Lower leg skin (tissue), 4 donors: ENCODE data around the gene LIME1. TPM values are rescaled to one million over a fixed set of nuclear protein-coding genes. Genes with fewer than 3 reads are reported as not detected.

Experiments used
- DNase-seq, 2 donors: peaks; one replicate each; pipeline ENCODE4 v3.0.0-alpha.2; 2019; ENCODE audit warnings: low spot score in 2 of 2
- H3K4me3 ChIP-seq: fragments of 200-600 bp; sonication (generic); 2 replicates; pipeline ENCODE4 v1.5.1; 2017; ENCODE audit warnings: mild to moderate bottlenecking, low read depth; ENCODE audit not compliant: poor library complexity, severe bottlenecking
- POLR2A ChIP-seq, 2 donors: fragments of 450-650 bp; IDR thresholded peaks; one replicate each; pipeline ENCODE4 v1.6.1; 2016 to 2017; ENCODE audit warnings: antibody characterized with exemption in 2 of 2, mild to moderate bottlenecking in 1 of 2, moderate library complexity in 1 of 2
- WGBS, 2 donors: methylation state at CpG; one replicate each; pipeline ENCODE4 v1.1.5; 2018; 5-methylcytosine and 5-hydroxymethylcytosine counted together
- intact Hi-C: fragments of 100-400 bp; cut with DNase I; formaldehyde crosslinking; loops from one replicate; pipeline ENCODE4 v1.15.0; 2023; ENCODE audit warnings: low total_unique reads
- total RNA-seq, 4 donors: library from RNA; depleted of rRNA; stranded (reverse); fragments of >200 nt; gene quantifications; one replicate each; pipeline ENCODE4 v1.1.0, GENCODE V29; 2016
- TF ChIP-seq, protein P1 (sequence below), 3 donors: fragments of 450-650 bp; IDR thresholded peaks; one replicate each; pipeline ENCODE4 v1.5.1; 2016; ENCODE audit warnings: antibody characterized with exemption in 3 of 3, mild to moderate bottlenecking in 3 of 3, moderate library complexity in 2 of 3

The LIME1 gene
- total RNA-seq, 4 donors from 2014 or later: 17.8 to 26.3 (median 21.8) TPM

DNA sequence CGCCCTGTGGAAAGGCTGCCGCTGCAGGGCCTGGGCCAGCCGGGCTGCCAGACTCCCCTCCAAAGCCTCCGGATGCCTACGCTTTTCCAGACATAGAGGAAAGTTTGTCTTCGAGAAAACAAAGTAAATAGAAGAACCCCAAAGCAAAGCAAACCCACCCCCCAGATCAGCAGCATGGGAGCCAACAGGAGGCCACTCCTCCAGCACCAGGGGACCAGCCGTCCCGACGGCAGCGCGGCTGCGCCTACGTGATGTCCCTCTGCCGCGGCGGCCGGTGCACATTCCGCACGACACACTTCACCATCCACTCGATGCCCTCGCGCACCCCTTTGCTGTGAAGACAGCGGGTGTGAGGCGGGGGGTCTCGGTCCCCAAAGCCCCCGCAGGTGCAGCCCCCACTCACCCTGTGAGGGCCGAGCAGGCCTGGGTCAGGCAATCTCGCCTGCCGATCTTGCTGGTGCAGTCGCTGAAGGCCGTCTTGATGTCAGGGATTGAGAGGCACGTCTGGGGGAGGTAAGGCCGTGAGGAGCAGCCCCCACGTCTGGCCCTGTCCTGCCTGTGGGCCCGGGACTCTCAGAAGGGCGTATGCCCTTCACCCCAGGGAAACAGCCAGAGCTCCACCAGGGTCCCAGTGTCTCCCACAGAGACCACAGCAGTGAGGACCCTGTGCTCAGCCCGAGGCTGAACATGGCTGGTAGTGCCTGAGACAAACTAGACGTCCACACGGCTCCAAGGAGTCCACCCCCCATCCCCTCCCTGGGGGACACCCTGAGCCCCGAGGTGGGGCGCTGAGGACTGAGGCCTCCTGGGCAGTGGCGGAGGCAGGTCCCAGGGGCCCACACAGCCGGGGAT, 36.0 kb upstream of the LIME1 start:
- no peak overlapping the region for H3K4me3 ChIP-seq
- WGBS, 2 donors: 86 to 90% methylated on average over 23 to 41 of the region's 43 CpGs
- intact Hi-C loops: no loop called here
- no peak for TF ChIP-seq POLR2A (IDR thresholded peaks at IDR 0.05)
- TF ChIP-seq, protein P1, sequence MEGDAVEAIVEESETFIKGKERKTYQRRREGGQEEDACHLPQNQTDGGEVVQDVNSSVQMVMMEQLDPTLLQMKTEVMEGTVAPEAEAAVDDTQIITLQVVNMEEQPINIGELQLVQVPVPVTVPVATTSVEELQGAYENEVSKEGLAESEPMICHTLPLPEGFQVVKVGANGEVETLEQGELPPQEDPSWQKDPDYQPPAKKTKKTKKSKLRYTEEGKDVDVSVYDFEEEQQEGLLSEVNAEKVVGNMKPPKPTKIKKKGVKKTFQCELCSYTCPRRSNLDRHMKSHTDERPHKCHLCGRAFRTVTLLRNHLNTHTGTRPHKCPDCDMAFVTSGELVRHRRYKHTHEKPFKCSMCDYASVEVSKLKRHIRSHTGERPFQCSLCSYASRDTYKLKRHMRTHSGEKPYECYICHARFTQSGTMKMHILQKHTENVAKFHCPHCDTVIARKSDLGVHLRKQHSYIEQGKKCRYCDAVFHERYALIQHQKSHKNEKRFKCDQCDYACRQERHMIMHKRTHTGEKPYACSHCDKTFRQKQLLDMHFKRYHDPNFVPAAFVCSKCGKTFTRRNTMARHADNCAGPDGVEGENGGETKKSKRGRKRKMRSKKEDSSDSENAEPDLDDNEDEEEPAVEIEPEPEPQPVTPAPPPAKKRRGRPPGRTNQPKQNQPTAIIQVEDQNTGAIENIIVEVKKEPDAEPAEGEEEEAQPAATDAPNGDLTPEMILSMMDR (IDR thresholded peaks at IDR 0.05): no peak
- no peak for DNase-seq

DNA sequence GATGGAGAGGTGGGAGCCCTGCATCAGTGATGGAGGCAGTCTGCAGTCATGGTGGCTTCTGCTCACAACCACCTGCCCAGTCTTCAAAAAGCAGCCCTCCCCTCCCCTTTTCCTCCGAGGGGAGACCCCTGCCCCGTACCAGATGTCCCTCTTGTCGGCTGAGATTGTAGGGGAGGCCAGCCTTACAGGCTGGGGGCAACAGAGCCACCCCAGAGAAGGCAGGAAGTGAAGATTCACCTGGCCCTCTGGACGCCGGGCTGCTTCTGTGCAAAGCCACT, 35.5 kb upstream of the LIME1 start:
- H3K4me3 ChIP-seq: no peak overlapping the region
- TF ChIP-seq POLR2A (IDR thresholded peaks at IDR 0.05): no peak
- TF ChIP-seq, protein P1 (IDR thresholded peaks at IDR 0.05): no peak
- intact Hi-C loops: no loop called here
- WGBS, 2 donors: 72 to 84% methylated on average over 4 to 5 of the region's 5 CpGs
- DNase-seq: no peak

DNA sequence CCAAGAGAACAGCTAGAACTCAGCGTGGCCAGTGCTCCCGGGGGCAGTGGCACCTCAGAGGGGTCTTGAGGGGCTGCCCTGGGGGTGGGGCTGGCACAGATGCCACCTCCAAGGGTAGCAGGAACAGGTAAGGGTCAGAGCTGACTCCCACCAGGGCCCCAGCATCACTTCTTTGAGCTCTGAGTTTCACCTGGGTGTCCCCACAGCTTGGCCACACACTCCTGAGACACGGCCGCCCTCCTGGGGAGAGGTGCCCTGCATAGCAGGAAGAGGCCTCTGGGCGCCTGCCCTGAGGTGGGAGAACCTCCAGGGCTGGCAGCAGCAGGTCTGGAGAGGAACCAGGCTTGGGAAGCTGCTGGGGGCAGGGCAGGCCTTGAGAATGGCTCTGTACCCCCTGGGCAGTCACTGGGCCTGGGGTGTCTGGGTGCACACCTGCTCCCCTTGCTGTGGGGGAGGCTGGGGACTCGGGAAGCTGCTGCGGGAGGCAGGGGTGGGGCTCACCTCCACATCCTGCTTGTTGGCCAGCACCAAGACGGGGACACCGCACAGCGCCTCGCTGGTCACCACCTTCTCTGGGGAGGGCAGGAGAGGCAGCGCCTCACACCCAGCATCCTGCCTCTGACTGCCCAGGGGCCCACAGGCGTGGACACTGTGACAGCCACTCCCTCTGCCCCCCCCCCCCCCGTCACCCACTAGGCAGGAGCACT, 35.0 kb upstream of the LIME1 start:
- TF ChIP-seq, protein P1 (IDR thresholded peaks at IDR 0.05): no peak
- no peak for TF ChIP-seq POLR2A (IDR thresholded peaks at IDR 0.05)
- intact Hi-C loops: no loop called here
- DNase-seq: no peak
- WGBS, 2 donors: 78 to 80% methylated on average over 7 to 13 of the region's 14 CpGs
- no peak overlapping the region for H3K4me3 ChIP-seq

DNA sequence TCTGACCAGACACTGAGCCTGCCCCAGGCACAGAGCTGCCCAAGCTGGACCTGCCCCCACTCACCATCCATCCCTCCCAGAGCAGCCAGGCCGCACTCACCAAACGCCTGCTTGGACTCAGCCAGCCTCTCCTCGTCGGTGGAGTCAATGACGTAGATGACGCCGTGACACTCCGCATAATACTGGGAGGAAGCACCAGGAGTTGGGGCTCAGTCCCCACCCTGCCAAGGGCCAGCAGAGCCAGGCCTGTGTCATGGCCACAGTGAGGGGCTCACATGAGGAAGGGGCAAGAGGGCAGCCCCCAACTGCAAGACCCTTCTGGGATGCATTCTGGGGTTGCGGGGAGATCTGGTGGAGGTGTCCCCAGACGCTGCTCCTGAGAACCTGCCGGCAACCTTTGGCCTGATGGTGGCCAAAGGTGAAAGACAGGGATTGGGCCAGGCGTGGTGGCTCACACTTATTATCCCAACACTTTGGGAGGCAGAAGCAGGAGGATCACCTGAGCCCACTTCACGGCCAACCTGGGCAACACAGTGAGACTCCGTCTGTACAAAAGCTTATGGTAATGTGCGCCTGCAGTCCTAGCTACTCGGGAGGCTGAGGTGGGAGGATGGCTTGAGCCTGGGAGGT, 34.3 kb upstream of the LIME1 start:
- no peak for TF ChIP-seq POLR2A (IDR thresholded peaks at IDR 0.05)
- TF ChIP-seq, protein P1 (IDR thresholded peaks at IDR 0.05): no peak
- DNase-seq: peak in 1 of 2 donors; percentile 71
- WGBS, 2 donors: 86 to 91% methylated on average over 15 to 16 of the region's 16 CpGs
- intact Hi-C loops: no loop called here
- no peak overlapping the region for H3K4me3 ChIP-seq

DNA sequence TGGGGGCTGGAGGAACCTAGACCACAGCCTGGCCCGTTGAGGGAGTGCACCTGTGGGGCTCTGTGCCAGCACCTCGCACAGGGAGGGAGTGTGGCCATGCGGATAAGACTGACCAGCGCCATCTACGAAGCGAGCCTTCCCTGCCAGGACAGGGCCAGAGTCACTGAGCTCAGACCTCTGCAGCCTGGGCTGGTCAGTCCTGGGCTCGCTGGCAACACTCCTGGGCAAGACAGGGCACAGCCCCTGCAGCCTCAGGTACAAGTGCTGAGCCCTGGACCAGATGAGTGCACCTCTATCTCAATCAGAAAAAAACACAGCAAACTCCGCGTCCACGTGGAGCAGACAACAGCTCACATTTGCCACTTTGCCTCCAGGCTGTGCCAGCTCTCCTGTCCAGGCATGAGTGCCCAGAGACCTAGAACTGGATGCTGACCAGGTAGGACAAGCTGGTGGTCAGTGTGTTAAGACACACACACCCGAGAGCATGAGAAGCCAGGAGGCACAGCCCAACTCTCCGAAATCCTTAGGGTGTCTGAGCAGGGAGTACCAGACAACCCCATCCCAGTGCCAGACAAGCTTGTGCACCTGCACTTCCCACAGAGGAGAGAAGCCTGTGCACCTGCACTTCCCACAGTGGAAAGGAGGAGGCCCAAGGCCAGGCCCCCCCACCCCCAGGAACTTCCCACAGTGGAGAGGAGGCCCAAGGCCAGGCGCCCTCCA, 33.6 kb upstream of the LIME1 start:
- intact Hi-C loops: no loop called here
- TF ChIP-seq, protein P1 (IDR thresholded peaks at IDR 0.05): no peak
- no peak for TF ChIP-seq POLR2A (IDR thresholded peaks at IDR 0.05)
- no peak overlapping the region for H3K4me3 ChIP-seq
- WGBS, 2 donors: 73 to 80% methylated on average over 12 to 13 of the region's 13 CpGs
- peak in 1 of 2 donors; percentile 83 for DNase-seq
